ENCODE data around the gene WDR89. TPM values are rescaled to one million over a fixed set of nuclear protein-coding genes. Genes with fewer than 3 reads are reported as not detected.

The WDR89 gene
- total RNA-seq, 1 donor from 2014 or later = 11.7 TPM

GRCh38 chr14:63672417-63673180 lies 30.9 kb upstream of the WDR89 start:
- H3K9me3 Mint-ChIP-seq (ENCODE audit: low read depth) = no peaks in the 10 kb centered on the region
- no peaks in the 10 kb centered on the region for H3K4me1 Mint-ChIP-seq (ENCODE audit: low read depth)
- TF ChIP-seq CTCF (IDR thresholded peaks at IDR 0.05) = no peak
- H3K36me3 Mint-ChIP-seq (ENCODE audit: low read depth) = peaks cover 3% of the 10 kb centered on the region
- H3K27ac Mint-ChIP-seq (ENCODE audit: unreplicated experiment) = no peak overlapping the region
- no peak for DNase-seq (ENCODE audit: low spot score)
- H3K27me3 Mint-ChIP-seq (ENCODE audit: low read depth) = no peaks in the 10 kb centered on the region
- no peak overlapping the region for H3K4me3 Mint-ChIP-seq (ENCODE audit: unreplicated experiment)

GRCh38 chr14:63671987-63672386 lies 30.3 kb upstream of the WDR89 start:
- Mint-ChIP-seq H3K4me1 (ENCODE audit: low read depth) (no peaks in the 10 kb centered on the region), H3K4me3 (ENCODE audit: unreplicated experiment) (no peak overlapping the region)

GRCh38 chr14:63670692-63671091 lies 29.0 kb upstream of the WDR89 start:
- Mint-ChIP-seq H3K27ac (ENCODE audit: unreplicated experiment) (no peak overlapping the region), H3K27me3 (ENCODE audit: low read depth) (no peaks in the 10 kb centered on the region), H3K4me3 (ENCODE audit: unreplicated experiment) (no peak overlapping the region), H3K36me3 (ENCODE audit: low read depth) (peaks cover 2% of the 10 kb centered on the region), H3K9me3 (ENCODE audit: low read depth) (no peaks in the 10 kb centered on the region), H3K4me1 (ENCODE audit: low read depth) (no peaks in the 10 kb centered on the region)
- DNase-seq (ENCODE audit: low spot score) = no peak
- TF ChIP-seq CTCF (IDR thresholded peaks at IDR 0.05) = no peak

More at GRCh38 chr14:63671987-63672386, 30.3 kb upstream of the WDR89 start:
- no peaks in the 10 kb centered on the region for H3K9me3 Mint-ChIP-seq (ENCODE audit: low read depth)
- no peak for DNase-seq (ENCODE audit: low spot score)
- H3K36me3 Mint-ChIP-seq (ENCODE audit: low read depth) = peaks cover 3% of the 10 kb centered on the region
- no peaks in the 10 kb centered on the region for H3K27me3 Mint-ChIP-seq (ENCODE audit: low read depth)
- H3K27ac Mint-ChIP-seq (ENCODE audit: unreplicated experiment) = no peak overlapping the region
- no peak for TF ChIP-seq CTCF (IDR thresholded peaks at IDR 0.05)

GRCh38 chr14:63666335-63666734 lies 24.7 kb upstream of the WDR89 start:
- Mint-ChIP-seq H3K4me3 (ENCODE audit: unreplicated experiment) (no peak overlapping the region), H3K27ac (ENCODE audit: unreplicated experiment) (no peak overlapping the region), H3K27me3 (ENCODE audit: low read depth) (no peaks in the 10 kb centered on the region), H3K36me3 (ENCODE audit: low read depth) (no peaks in the 10 kb centered on the region), H3K4me1 (ENCODE audit: low read depth) (no peaks in the 10 kb centered on the region), H3K9me3 (ENCODE audit: low read depth) (no peaks in the 10 kb centered on the region)
- TF ChIP-seq CTCF (IDR thresholded peaks at IDR 0.05) = no peak
- no peak for DNase-seq (ENCODE audit: low spot score)

DNA sequence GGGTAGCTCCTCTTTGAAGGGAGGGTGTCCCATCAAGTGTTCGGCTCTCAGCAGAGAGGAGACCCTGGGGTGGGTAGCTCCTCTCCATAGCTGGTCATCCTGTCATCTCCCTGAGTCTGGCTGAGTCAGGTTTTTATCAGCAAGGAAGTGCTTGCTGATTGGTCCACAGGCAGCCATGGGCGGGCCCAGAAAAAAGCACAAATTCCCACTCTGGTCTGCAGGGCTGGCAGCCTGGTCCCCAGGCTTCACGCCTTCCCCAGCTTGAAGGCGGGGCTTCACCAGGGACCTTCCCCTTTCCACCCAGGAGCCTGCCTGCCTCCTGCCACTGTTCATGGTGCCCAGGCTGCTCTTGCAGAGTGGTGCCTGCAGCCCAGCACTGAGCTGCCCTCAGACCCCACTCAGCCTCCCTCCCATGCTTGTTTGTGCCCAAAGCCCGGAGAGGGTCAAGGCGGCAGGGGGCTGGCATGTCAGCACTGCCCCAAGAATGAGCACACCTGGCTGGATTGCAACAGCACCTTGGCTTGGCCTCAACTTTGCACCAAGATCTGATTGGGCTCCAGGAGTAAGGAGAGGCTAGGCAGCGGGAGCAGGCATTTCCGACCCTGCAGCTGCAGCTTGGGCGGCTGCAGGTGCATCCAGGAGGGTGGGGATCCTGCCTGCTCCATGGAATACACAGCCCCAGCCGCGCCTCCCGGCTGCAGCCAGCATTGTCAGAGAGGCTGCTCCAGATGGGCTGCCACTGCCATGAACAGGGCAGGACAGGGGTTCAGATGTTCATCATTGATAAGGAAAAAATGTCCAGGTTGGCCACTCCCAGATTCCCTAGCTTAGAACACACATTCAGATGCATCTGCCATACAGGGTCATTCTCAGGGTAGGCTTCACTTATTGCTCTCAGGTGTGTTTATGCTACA lies 22.0 kb upstream of the WDR89 start:
- TF ChIP-seq CTCF (IDR thresholded peaks at IDR 0.05) = no peak
- H3K27ac Mint-ChIP-seq (ENCODE audit: unreplicated experiment) = no peak overlapping the region
- no peaks in the 10 kb centered on the region for H3K27me3 Mint-ChIP-seq (ENCODE audit: low read depth)
- H3K36me3 Mint-ChIP-seq (ENCODE audit: low read depth) = no peaks in the 10 kb centered on the region
- H3K4me1 Mint-ChIP-seq (ENCODE audit: low read depth) = no peaks in the 10 kb centered on the region
- H3K9me3 Mint-ChIP-seq (ENCODE audit: low read depth) = no peaks in the 10 kb centered on the region
- no peak for DNase-seq (ENCODE audit: low spot score)
- H3K4me3 Mint-ChIP-seq (ENCODE audit: unreplicated experiment) = no peak overlapping the region
